BE2C (cell line): ENCODE measurements around the gene NOS1AP.

ENCODE experiments used
- DNase-seq: peaks from one replicate; pipeline ENCODE4 v3.0.0-alpha.2; 2020
- H3K27me3 ChIP-seq: fragments of 250-450 bp; sonication (Bioruptor Pico); 2 replicates; pipeline ENCODE4 v1.5.1; 2020; ENCODE audit warnings: mild to moderate bottlenecking
- H3K36me3 ChIP-seq: fragments of 250-450 bp; sonication (Bioruptor Pico); 2 replicates; pipeline ENCODE4 v1.5.1; 2020; ENCODE audit warnings: mild to moderate bottlenecking
- H3K4me1 ChIP-seq: fragments of 250-450 bp; sonication (Bioruptor Pico); 2 replicates; pipeline ENCODE4 v1.5.1; 2020
- H3K4me3 ChIP-seq: 2 replicates; pipeline ENCODE4 v1.5.1; 2011; ENCODE audit warnings: low read depth, low read length
- H3K9me3 ChIP-seq: fragments of 250-450 bp; sonication (Bioruptor Pico); 2 replicates; pipeline ENCODE4 v1.5.1; 2020
- CTCF ChIP-seq: IDR thresholded peaks from 2 replicates; pipeline ENCODE4 v1.5.1; 2012; ENCODE audit warnings: mild to moderate bottlenecking, low read depth, low read length

Gene NOS1AP

GRCh38 chr1:162323023-162323422, 253.5 kb downstream of the NOS1AP start:
- Histone ChIP-seq H3K4me3 (no peak overlapping the region), H3K4me1 (no peaks in the 10 kb centered on the region), H3K36me3 (no peaks in the 10 kb centered on the region), H3K9me3 (no peaks in the 10 kb centered on the region; the same call in 1 of the 2 replicates), H3K27me3 (no peaks in the 10 kb centered on the region)
- no peak for TF ChIP-seq CTCF
- no peak for DNase-seq

GRCh38 chr1:162324396-162324795, 254.9 kb downstream of the NOS1AP start:
- Histone ChIP-seq H3K36me3 (no peaks in the 10 kb centered on the region), H3K4me1 (no peaks in the 10 kb centered on the region), H3K9me3 (no peaks in the 10 kb centered on the region; the same call in 1 of the 2 replicates), H3K27me3 (no peaks in the 10 kb centered on the region), H3K4me3 (no peak overlapping the region)
- TF ChIP-seq CTCF, result no peak
- no peak for DNase-seq

DNA sequence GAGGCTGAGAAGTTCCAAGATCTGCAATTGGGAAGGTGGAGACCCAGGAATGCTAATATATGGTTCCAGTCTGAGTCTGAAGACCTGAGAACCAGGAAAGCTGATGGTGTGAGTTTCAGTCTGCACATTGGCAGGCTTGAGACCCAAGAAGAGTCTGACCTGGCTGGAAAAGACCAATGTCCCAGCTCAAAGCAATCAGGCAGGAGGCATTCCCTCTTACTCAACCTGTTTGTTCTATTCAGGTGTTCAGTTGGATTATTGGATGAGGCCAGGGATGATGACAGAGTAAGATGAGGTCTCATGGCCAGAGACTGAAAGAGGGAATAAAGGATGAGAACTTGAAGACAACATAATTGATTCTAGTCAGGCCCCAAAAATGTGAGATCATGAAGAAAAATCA, 257.1 kb downstream of the NOS1AP start:
- Histone ChIP-seq H3K27me3 (no peaks in the 10 kb centered on the region), H3K36me3 (no peaks in the 10 kb centered on the region), H3K4me3 (no peak overlapping the region), H3K9me3 (no peaks in the 10 kb centered on the region), H3K4me1 (no peaks in the 10 kb centered on the region)
- no peak for DNase-seq
- TF ChIP-seq CTCF, result no peak

DNA sequence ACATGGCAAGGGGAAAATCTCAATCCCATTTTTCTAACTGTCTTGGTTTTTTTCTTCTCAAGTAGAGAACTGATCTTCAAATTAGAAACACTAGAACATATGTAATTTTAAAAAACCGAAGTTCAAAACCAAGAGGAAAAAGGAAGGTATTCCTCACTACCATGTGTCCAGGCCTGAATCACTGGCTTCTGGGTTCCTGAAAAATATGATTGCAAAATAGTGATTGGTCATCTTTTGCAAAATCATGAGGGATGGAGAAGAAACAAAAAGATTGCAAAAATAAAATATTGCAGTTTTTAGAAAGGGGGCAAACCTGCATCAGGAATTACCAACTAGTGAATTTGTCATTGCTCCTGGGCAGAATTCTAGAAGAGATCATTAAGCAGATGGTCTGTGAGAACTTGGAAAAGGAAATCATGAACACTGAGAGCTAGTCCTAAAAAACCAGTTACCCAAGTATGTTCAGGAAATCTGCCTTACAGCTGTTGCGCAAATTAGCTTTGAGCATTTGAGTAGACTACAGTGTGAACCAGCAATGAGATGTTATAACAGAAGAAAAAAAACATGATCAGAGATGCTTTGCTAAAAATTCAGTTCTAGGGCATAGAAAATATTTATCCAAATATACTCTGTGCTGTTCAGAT, 257.8 kb downstream of the NOS1AP start:
- DNase-seq, result no peak
- no peak for TF ChIP-seq CTCF
- Histone ChIP-seq H3K4me3 (no peak overlapping the region), H3K9me3 (no peaks in the 10 kb centered on the region), H3K4me1 (no peaks in the 10 kb centered on the region), H3K36me3 (no peaks in the 10 kb centered on the region), H3K27me3 (no peaks in the 10 kb centered on the region)

DNA sequence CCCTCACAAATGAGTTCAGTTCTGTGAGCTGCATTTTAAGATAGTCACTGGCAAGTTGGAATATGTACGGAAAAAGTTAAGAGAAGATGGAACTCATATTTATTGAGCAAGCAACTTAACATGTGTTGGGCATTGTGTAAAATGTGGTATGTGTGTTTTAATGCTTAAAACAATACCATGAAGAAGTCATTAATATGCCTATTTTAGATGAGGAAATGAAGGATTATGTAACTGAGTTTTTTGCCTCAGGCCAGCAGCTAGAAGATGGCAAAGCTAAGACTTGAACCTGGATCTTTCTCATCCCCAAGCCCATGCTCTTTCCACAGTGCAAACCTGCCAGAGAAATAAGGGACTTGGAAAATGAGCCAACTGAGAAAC, 258.3 kb downstream of the NOS1AP start:
- DNase-seq, result no peak
- TF ChIP-seq CTCF, result no peak
- no peak overlapping the region for H3K4me3 ChIP-seq
- H3K27me3 ChIP-seq, result no peaks in the 10 kb centered on the region
- H3K9me3 ChIP-seq, result no peaks in the 10 kb centered on the region
- no peaks in the 10 kb centered on the region for H3K36me3 ChIP-seq
- no peaks in the 10 kb centered on the region for H3K4me1 ChIP-seq

- H3K4me1 ChIP-seq, result no peaks in the 10 kb centered on the region
- DNase-seq, result peak; percentile 36
- TF ChIP-seq CTCF, result no peak
- H3K9me3 ChIP-seq, result no peaks in the 10 kb centered on the region
- H3K27me3 ChIP-seq, result no peaks in the 10 kb centered on the region
- H3K4me3 ChIP-seq, result no peak overlapping the region
- H3K36me3 ChIP-seq, result no peaks in the 10 kb centered on the region
Observed at GRCh38 chr1:162328512-162328911, 259.0 kb downstream of the NOS1AP start.
